Activated B cell treated with CpG ODN at 0.5 μM for 24 hours (primary cell): Measurements from ENCODE around the gene TSSK2. TPM values are rescaled to one million over a fixed set of nuclear protein-coding genes. Genes with fewer than 3 reads are reported as not detected.
"Not testable (repeated sequence)": the region's sequence is repeated elsewhere in the genome, so short reads cannot be mapped to it uniquely, and the experiment has no call there.

Experiments used
- ATAC-seq: fragments of 200-7000 bp; cut with Tn5 transposase; one replicate; pipeline ENCODE4 v1.10.0; 2021; ENCODE audit warnings: low read depth, mild to moderate bottlenecking, moderate library complexity
- CTCF ChIA-PET: fragments of 350-600 bp; sonication (Branson Sonifier 250); formaldehyde crosslinking; loops from one replicate; lab custom pipeline; 2021; ENCODE audit warnings: antibody characterized with exemption; lab: Charles Lee
- POLR2A ChIA-PET: fragments of 350-600 bp; sonication (Branson Sonifier 250); formaldehyde crosslinking; loops from one replicate; lab custom pipeline; 2021; ENCODE audit warnings: antibody characterized with exemption; lab: Charles Lee
- DNase-seq: peaks from one replicate; pipeline ENCODE4 v3.0.0; 2022
- H3K27ac Mint-ChIP-seq: one replicate; pipeline ENCODE4 v1.8.0; 2020; ENCODE audit warnings: mixed read lengths
- H3K27me3 Mint-ChIP-seq: one replicate; pipeline ENCODE4 v1.8.0; 2021; ENCODE audit warnings: mixed read lengths
- H3K36me3 Mint-ChIP-seq: one replicate; pipeline ENCODE4 v1.8.0; 2021; ENCODE audit warnings: low read depth, mixed read lengths
- H3K4me1 Mint-ChIP-seq: one replicate; pipeline ENCODE4 v1.8.0; 2021; ENCODE audit warnings: mixed read lengths
- H3K4me3 Mint-ChIP-seq: one replicate; pipeline ENCODE4 v1.8.0; 2020; ENCODE audit warnings: mild to moderate bottlenecking, mixed read lengths
- H3K9me3 Mint-ChIP-seq: one replicate; pipeline ENCODE4 v1.8.0; 2020; ENCODE audit warnings: mixed read lengths
- CTCF ChIP-seq: fragments of 200-600 bp; IDR thresholded peaks from one replicate; pipeline ENCODE4 v1.8.0; 2022; ENCODE audit warnings: antibody characterized with exemption, mild to moderate bottlenecking
- intact Hi-C: fragments of 100-400 bp; cut with micrococcal nuclease; formaldehyde crosslinking; loops from one replicate; pipeline ENCODE4 v1.15.1; 2024
- total RNA-seq: library from RNA; stranded (reverse); gene quantifications from 2 replicates; pipeline ENCODE4 v1.2.3, GENCODE V29; 2022

Gene TSSK2
- total RNA-seq, result 0.13 TPM in 1 of 2 replicates, not detected in the other

- ATAC-seq (no peak), DNase-seq (no peak)
- intact Hi-C loops, result no loop called here
- no peak within 1 kb of the TSS for H3K27ac Mint-ChIP-seq
- ChIA-PET CTCF (no interaction called here), POLR2A (no interaction called here)
- peaks cover 45% of the 10 kb centered on the region for H3K36me3 Mint-ChIP-seq
- TF ChIP-seq CTCF, result no peak
- no peaks in the 10 kb centered on the region for H3K9me3 Mint-ChIP-seq
- H3K4me1 Mint-ChIP-seq, result no peaks in the 10 kb centered on the region
- H3K4me3 Mint-ChIP-seq, result no peak within 1 kb of the TSS
- H3K27me3 Mint-ChIP-seq, result no peaks in the 10 kb centered on the region
Observed at GRCh38 chr22:19130959-19131684, at the start of gene TSSK2. TSS of gene TSSK2 (plus strand) at chr22:19131308. CDS start at chr22:19131400, 92 bp downstream.

GRCh38 chr22:19081351-19081750 is 49.8 kb upstream of the TSSK2 start:
- H3K4me1 Mint-ChIP-seq, result peaks cover 27% of the 10 kb centered on the region
- ChIA-PET CTCF (no interaction called here), POLR2A (no interaction called here)
- intact Hi-C loops, result no loop called here
- H3K9me3 Mint-ChIP-seq, result no peaks in the 10 kb centered on the region
- peaks cover 46% of the 10 kb centered on the region for H3K36me3 Mint-ChIP-seq
- no peaks in the 10 kb centered on the region for H3K27me3 Mint-ChIP-seq
- ATAC-seq (no peak), DNase-seq (no peak)
- no peak overlapping the region for H3K27ac Mint-ChIP-seq
- no peak for TF ChIP-seq CTCF
- H3K4me3 Mint-ChIP-seq, result no peak overlapping the region

GRCh38 chr22:19082101-19082500 is 49.0 kb upstream of the TSSK2 start:
- H3K4me1 Mint-ChIP-seq, result peaks cover 32% of the 10 kb centered on the region

GRCh38 chr22:19082793-19083192 is 48.3 kb upstream of the TSSK2 start:
- DNase-seq (no peak), ATAC-seq (no peak)
- H3K27me3 Mint-ChIP-seq, result no peaks in the 10 kb centered on the region
- H3K4me1 Mint-ChIP-seq, result peaks cover 32% of the 10 kb centered on the region
- TF ChIP-seq CTCF, result no peak
- ChIA-PET CTCF (no interaction called here), POLR2A (no interaction called here)
- H3K4me3 Mint-ChIP-seq, result no peak overlapping the region
- intact Hi-C loops, result no loop called here
- no peaks in the 10 kb centered on the region for H3K9me3 Mint-ChIP-seq
- no peak overlapping the region for H3K27ac Mint-ChIP-seq
- peaks cover 52% of the 10 kb centered on the region for H3K36me3 Mint-ChIP-seq

More at GRCh38 chr22:19082101-19082500, 49.0 kb upstream of the TSSK2 start:
- DNase-seq, result no peak
- POLR2A ChIA-PET, result no interaction called here
- Mint-ChIP-seq H3K27me3 (no peaks in the 10 kb centered on the region), H3K36me3 (peaks cover 48% of the 10 kb centered on the region), H3K27ac (no peak overlapping the region), H3K4me3 (no peak overlapping the region), H3K9me3 (no peaks in the 10 kb centered on the region)
- no peak for ATAC-seq
- intact Hi-C loops, result no loop called here
- CTCF ChIA-PET, result no interaction called here
- TF ChIP-seq CTCF, result no peak

GRCh38 chr22:19084126-19084525 is 47.0 kb upstream of the TSSK2 start:
- Mint-ChIP-seq H3K36me3 (peaks cover 61% of the 10 kb centered on the region), H3K4me1 (peaks cover 32% of the 10 kb centered on the region)
- H3K4me3 Mint-ChIP-seq, intact Hi-C loops, ATAC-seq, H3K27ac Mint-ChIP-seq, CTCF ChIA-PET, H3K27me3 Mint-ChIP-seq, H3K9me3 Mint-ChIP-seq, DNase-seq: not testable (repeated sequence)
- POLR2A ChIA-PET, result interaction anchor here (1.9 kb wide), 1 partner anchor 61 kb away, joined by 12 read pairs; the partner anchor contains the start of gene ESS2

- H3K27ac Mint-ChIP-seq, CTCF ChIA-PET, H3K4me3 Mint-ChIP-seq, H3K9me3 Mint-ChIP-seq, H3K27me3 Mint-ChIP-seq, DNase-seq, intact Hi-C loops, ATAC-seq: not testable (repeated sequence)
- POLR2A ChIA-PET, result interaction anchor here (1.9 kb wide), 1 partner anchor 60 kb away, joined by 12 read pairs; the partner anchor contains the start of gene ESS2
- peaks cover 59% of the 10 kb centered on the region for H3K36me3 Mint-ChIP-seq
- H3K4me1 Mint-ChIP-seq, result peaks cover 32% of the 10 kb centered on the region
Observed at GRCh38 chr22:19084586-19084985, 46.5 kb upstream of the TSSK2 start.
